GM18499 (cell line): ENCODE measurements around the gene SLC30A5.

Experiments used
- ATAC-seq: cut with Tn5 transposase; IDR thresholded peaks from one replicate; pipeline ENCODE4 v1.9.1; 2021; ENCODE audit warnings: moderate number of reproducible peaks; ENCODE audit not compliant: insufficient read depth, unreplicated experiment

The SLC30A5 gene

GRCh38 chr5:69160651-69161050, 66.8 kb downstream of the SLC30A5 start:
- no peak for ATAC-seq

GRCh38 chr5:69166686-69167492, 73.1 kb downstream of the SLC30A5 start, which contains the start of gene CCNB1:
Gene CCNB1 (plus strand): TSS chr5:69167150. CDS start chr5:69167263, 113 bp downstream.
- peak; percentile 97 for ATAC-seq

- no peak for ATAC-seq
These were observed 73.7 kb downstream of the SLC30A5 start for GRCh38 chr5:69167493-69167855.

GRCh38 chr5:69167929-69168328, 74.1 kb downstream of the SLC30A5 start:
- ATAC-seq, result no peak

- ATAC-seq, result no peak
These were observed 76.7 kb downstream of the SLC30A5 start for GRCh38 chr5:69170495-69170894.

GRCh38 chr5:69170969-69171368, 77.2 kb downstream of the SLC30A5 start:
- no peak for ATAC-seq
